Measurements from ENCODE around the gene MDC1. TPM values are rescaled to one million over a fixed set of nuclear protein-coding genes. Genes with fewer than 3 reads are reported as not detected.
A peak's percentile ranks its signal among the peaks of the same experiment; 100 is the strongest.
"Not testable (repeated sequence)": the region's sequence is repeated elsewhere in the genome, so short reads cannot be mapped to it uniquely, and the experiment has no call there.

The MDC1 gene
- total RNA-seq, 1 experiment from 2014 or later: 77.6 TPM

- Histone ChIP-seq H3T11ph (ENCODE audit: low read length) (no peak overlapping the region), H3K27ac (ENCODE audit: insufficient read length, low read depth, low read length) (no peak overlapping the region), H2BK120ac (ENCODE audit: low read depth, low read length, poor library complexity, severe bottlenecking) (no peak overlapping the region), H2BK5ac (ENCODE audit: insufficient read length, low read length) (no peak overlapping the region), H3K4ac (ENCODE audit: low read depth, low read length) (no peak overlapping the region), H3K18ac (ENCODE audit: insufficient read length, low read depth, low read length) (no peak overlapping the region), H3K4me1 (ENCODE audit: insufficient read depth, low read length) (no peaks in the 10 kb centered on the region), H3K9me3 (ENCODE audit: control insufficient read depth, low read depth, low read length) (no peaks in the 10 kb centered on the region), H3K27me3 (ENCODE audit: insufficient read depth, low read length) (no peaks in the 10 kb centered on the region), H2AK5ac (ENCODE audit: insufficient read length, low read length) (no peak overlapping the region), H3K56ac (ENCODE audit: insufficient read length, low read depth, low read length) (no peak overlapping the region), H4K91ac (ENCODE audit: insufficient read length, low read depth, low read length) (no peak overlapping the region), H3K14ac (ENCODE audit: insufficient read depth, low read length) (no peak overlapping the region), H3K9ac (ENCODE audit: extremely low read depth, insufficient read length, low read length) (no peak overlapping the region), H4K5ac (ENCODE audit: insufficient read length, low read depth, low read length) (no peak overlapping the region), H4K8ac (replicated peaks; ENCODE audit: insufficient read length, low read depth, low read length) (no peak overlapping the region), H3K23me2 (ENCODE audit: insufficient read length, low read depth, low read length, poor library complexity, severe bottlenecking) (peaks cover 4% of the 10 kb centered on the region), H2BK12ac (ENCODE audit: insufficient read length, low read depth, low read length) (no peak overlapping the region), H2BK15ac (ENCODE audit: low read depth, low read length) (no peak overlapping the region), H4K20me1 (ENCODE audit: control insufficient read depth, insufficient read depth, insufficient read length) (no peaks in the 10 kb centered on the region), H3K79me2 (ENCODE audit: insufficient read depth, low read length) (no peaks in the 10 kb centered on the region), H2AFZ (ENCODE audit: low read length) (no peak overlapping the region), H3K4me2 (ENCODE audit: insufficient read depth, insufficient read length, low read length) (no peak overlapping the region), H2BK20ac (ENCODE audit: low read depth, low read length, poor library complexity, severe bottlenecking) (no peak overlapping the region), H3K23ac (ENCODE audit: insufficient read length, low read depth, low read length) (no peak overlapping the region), H3K79me1 (ENCODE audit: insufficient read depth, low read depth, low read length, poor library complexity, severe bottlenecking) (peaks cover 9% of the 10 kb centered on the region)
- TF ChIP-seq, protein P1, sequence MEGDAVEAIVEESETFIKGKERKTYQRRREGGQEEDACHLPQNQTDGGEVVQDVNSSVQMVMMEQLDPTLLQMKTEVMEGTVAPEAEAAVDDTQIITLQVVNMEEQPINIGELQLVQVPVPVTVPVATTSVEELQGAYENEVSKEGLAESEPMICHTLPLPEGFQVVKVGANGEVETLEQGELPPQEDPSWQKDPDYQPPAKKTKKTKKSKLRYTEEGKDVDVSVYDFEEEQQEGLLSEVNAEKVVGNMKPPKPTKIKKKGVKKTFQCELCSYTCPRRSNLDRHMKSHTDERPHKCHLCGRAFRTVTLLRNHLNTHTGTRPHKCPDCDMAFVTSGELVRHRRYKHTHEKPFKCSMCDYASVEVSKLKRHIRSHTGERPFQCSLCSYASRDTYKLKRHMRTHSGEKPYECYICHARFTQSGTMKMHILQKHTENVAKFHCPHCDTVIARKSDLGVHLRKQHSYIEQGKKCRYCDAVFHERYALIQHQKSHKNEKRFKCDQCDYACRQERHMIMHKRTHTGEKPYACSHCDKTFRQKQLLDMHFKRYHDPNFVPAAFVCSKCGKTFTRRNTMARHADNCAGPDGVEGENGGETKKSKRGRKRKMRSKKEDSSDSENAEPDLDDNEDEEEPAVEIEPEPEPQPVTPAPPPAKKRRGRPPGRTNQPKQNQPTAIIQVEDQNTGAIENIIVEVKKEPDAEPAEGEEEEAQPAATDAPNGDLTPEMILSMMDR (conservative IDR thresholded peaks at IDR 0.05): peak; percentile 43
- DNase-seq: no peak
- Mint-ChIP-seq H3K4me1 (peaks cover 2 to 7% of the 10 kb centered on the region in 2 experiments; a peak in 3 of 4 replicates), H3K27me3 (ENCODE audit: low read depth) (no peaks in the 10 kb centered on the region), H3K36me3 (ENCODE audit: insufficient read depth in 1 of 3, low read depth in 3 of 3) (peaks cover 9 to 38% (median 27%) of the 10 kb centered on the region in 3 experiments; a peak in 5 of 7 replicates), H3K9me3 (no peaks in the 10 kb centered on the region; a peak in 1 of 5 replicates), H3K27ac (no peak overlapping the region), H3K4me3 (peak overlapping the region; percentile 59 to 89; a peak in 4 of 5 replicates)
- no CpG with 5 or more reads among the region's 27 CpGs for WGBS (ENCODE audit: extremely low coverage, insufficient read length, low lambda C conversion rate)
These were observed 46.1 kb downstream of the MDC1 start for GRCh38 chr6:30670760-30671527.

DNA sequence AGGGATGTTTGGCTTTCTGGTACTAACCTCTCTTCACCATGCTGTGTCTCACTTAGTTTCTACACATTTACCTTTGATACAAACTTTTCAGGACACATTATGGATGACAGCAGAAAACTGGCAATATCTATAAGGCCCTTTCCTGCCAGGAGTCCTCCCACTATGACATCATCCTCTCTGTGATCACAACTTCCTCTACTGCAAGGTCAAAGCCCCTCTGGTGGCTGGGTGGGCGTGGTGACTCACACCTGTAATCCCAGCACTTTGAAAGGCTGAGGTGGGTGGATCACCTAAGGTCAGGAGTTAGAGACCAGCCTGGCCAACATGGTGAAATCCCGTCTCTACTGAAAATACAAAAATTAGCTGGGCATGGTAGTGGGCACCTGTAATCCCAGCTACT is 50.8 kb downstream of the MDC1 start:
- H3K4ac ChIP-seq (ENCODE audit: low read depth, low read length); H3K23ac ChIP-seq (ENCODE audit: insufficient read length, low read depth, low read length); H3K9ac ChIP-seq (ENCODE audit: extremely low read depth, insufficient read length, low read length); H3K27me3 ChIP-seq (ENCODE audit: insufficient read depth, low read length); H3K27me3 Mint-ChIP-seq (ENCODE audit: low read depth); H3K4me3 Mint-ChIP-seq; H4K5ac ChIP-seq (ENCODE audit: insufficient read length, low read depth, low read length); H3K18ac ChIP-seq (ENCODE audit: insufficient read length, low read depth, low read length); H3K14ac ChIP-seq (ENCODE audit: insufficient read depth, low read length); H3T11ph ChIP-seq (ENCODE audit: low read length); DNase-seq; H3K9me3 Mint-ChIP-seq; H2BK15ac ChIP-seq (ENCODE audit: low read depth, low read length); H2AFZ ChIP-seq (ENCODE audit: low read length); H4K8ac ChIP-seq (replicated peaks; ENCODE audit: insufficient read length, low read depth, low read length); H2BK120ac ChIP-seq (ENCODE audit: low read depth, low read length, poor library complexity, severe bottlenecking); H3K79me1 ChIP-seq (ENCODE audit: insufficient read depth, low read depth, low read length, poor library complexity, severe bottlenecking); H2BK20ac ChIP-seq (ENCODE audit: low read depth, low read length, poor library complexity, severe bottlenecking); H4K20me1 ChIP-seq (ENCODE audit: control insufficient read depth, insufficient read depth, insufficient read length); H3K4me2 ChIP-seq (ENCODE audit: insufficient read depth, insufficient read length, low read length); H3K23me2 ChIP-seq (ENCODE audit: insufficient read length, low read depth, low read length, poor library complexity, severe bottlenecking); H3K27ac Mint-ChIP-seq; H2AK5ac ChIP-seq (ENCODE audit: insufficient read length, low read length); H3K27ac ChIP-seq (ENCODE audit: insufficient read length, low read depth, low read length); H3K4me1 ChIP-seq (ENCODE audit: insufficient read depth, low read length); H3K4me1 Mint-ChIP-seq; H3K79me2 ChIP-seq (ENCODE audit: insufficient read depth, low read length); H3K9me3 ChIP-seq (ENCODE audit: control insufficient read depth, low read depth, low read length); H4K91ac ChIP-seq (ENCODE audit: insufficient read length, low read depth, low read length); H2BK5ac ChIP-seq (ENCODE audit: insufficient read length, low read length); H3K56ac ChIP-seq (ENCODE audit: insufficient read length, low read depth, low read length); H2BK12ac ChIP-seq (ENCODE audit: insufficient read length, low read depth, low read length): not testable (repeated sequence)
- H3K36me3 Mint-ChIP-seq (ENCODE audit: insufficient read depth in 1 of 3, low read depth in 3 of 3): peaks cover 30 to 78% (median 63%) of the 10 kb centered on the region in 3 experiments; a peak in 6 of 7 replicates
- no CpG with 5 or more reads among the region's 2 CpGs for WGBS (ENCODE audit: extremely low coverage, insufficient read length, low lambda C conversion rate)

All from H9 (cell line).